Measurements from ENCODE around the gene TTC13.
"Not testable (repeated sequence)": the region's sequence is repeated elsewhere in the genome, so short reads cannot be mapped to it uniquely, and the experiment has no call there.

The TTC13 gene

DNA sequence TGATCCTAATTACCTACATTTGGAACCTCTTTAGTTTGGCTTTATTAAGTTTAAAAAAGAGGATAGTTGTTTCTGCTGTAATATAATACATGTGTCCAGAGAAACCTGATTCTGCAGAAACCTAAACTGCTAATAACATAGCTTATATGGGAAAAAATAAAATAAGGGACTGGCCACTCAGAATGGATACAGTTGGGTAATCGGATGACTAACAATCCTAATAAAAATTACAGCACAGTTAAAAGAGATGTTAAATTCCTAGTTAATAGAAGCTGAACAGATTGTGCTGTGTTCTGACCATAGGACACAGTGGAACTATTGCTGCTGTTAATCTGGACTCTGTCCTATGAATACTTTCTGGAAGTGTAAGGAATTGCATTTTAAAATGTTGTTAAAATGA, 16.2 kb upstream of the TTC13 start:
- in situ Hi-C loops (cut with HindIII; ENCODE audit: low sequenced_read_pairs): loop anchor here (5.0 kb wide), 1 partner anchor 38 kb away; no protein-coding TSS in a partner anchor
- DNase-seq (ENCODE audit: low read depth): no peak
- no peak overlapping the region for H3K4me3 ChIP-seq (ENCODE audit: low read depth, low read length)
- TF ChIP-seq, protein P1, sequence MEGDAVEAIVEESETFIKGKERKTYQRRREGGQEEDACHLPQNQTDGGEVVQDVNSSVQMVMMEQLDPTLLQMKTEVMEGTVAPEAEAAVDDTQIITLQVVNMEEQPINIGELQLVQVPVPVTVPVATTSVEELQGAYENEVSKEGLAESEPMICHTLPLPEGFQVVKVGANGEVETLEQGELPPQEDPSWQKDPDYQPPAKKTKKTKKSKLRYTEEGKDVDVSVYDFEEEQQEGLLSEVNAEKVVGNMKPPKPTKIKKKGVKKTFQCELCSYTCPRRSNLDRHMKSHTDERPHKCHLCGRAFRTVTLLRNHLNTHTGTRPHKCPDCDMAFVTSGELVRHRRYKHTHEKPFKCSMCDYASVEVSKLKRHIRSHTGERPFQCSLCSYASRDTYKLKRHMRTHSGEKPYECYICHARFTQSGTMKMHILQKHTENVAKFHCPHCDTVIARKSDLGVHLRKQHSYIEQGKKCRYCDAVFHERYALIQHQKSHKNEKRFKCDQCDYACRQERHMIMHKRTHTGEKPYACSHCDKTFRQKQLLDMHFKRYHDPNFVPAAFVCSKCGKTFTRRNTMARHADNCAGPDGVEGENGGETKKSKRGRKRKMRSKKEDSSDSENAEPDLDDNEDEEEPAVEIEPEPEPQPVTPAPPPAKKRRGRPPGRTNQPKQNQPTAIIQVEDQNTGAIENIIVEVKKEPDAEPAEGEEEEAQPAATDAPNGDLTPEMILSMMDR (IDR thresholded peaks at IDR 0.05; ENCODE audit: low read depth, low read length, missing control alignments): no peak

DNA sequence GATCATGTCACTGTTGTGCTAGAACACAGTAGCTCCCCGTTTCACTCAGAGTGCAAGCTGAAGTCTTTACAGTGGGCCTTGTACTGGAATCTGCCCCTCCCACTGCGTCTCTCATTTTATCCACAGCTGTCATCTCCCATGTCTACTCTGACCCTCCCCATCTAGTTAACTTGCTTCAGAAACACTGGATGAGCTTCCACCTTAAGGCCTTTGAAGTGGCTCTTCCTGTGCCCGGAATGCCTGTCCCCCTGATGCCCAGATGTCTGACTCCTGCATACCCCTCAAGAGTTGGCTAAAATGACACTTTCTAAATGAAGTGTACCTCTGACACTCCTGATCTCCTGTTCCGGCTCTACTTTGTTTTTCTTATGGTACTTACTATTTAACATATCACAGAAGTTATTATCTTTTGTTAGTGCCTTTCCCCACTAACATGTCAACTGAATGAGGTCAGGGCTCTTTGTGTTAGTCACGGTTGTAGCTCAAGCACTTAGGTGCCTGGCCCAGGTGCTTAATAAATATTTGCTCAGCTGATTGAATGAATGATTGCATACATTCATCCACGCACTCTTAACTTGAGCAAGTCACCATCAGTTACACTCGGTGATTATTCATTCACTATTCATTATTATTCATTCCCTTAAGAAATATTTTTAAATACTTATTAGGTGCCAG, 13.6 kb upstream of the TTC13 start:
- in situ Hi-C loops (cut with HindIII; ENCODE audit: low sequenced_read_pairs): no loop called here
- TF ChIP-seq, protein P1 (IDR thresholded peaks at IDR 0.05; ENCODE audit: low read depth, low read length, missing control alignments): no peak
- no peak overlapping the region for H3K4me3 ChIP-seq (ENCODE audit: low read depth, low read length)
- DNase-seq (ENCODE audit: low read depth): no peak

DNA sequence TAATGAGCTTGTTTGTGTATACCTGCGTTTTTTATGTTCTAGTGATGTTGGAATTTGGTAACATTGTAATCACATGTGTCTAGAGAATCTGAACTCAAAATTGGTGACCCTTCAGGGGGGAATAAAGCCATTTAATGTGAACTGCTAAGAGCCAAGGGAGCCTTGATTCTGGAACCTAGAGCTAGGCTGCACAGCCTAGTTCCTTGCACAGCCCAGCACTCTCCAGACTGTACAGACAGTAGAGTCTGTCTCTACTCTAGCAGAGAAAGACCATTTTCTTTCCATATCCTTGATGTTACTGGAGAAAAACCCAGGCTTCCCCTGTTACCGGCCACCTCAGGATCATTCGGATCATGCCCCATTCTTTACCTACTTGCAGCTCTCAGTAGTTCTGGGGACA, 8.8 kb upstream of the TTC13 start:
- TF ChIP-seq, protein P1 (IDR thresholded peaks at IDR 0.05; ENCODE audit: low read depth, low read length, missing control alignments): no peak
- no peak overlapping the region for H3K4me3 ChIP-seq (ENCODE audit: low read depth, low read length)
- in situ Hi-C loops (cut with HindIII; ENCODE audit: low sequenced_read_pairs): no loop called here
- DNase-seq (ENCODE audit: low read depth): no peak

DNA sequence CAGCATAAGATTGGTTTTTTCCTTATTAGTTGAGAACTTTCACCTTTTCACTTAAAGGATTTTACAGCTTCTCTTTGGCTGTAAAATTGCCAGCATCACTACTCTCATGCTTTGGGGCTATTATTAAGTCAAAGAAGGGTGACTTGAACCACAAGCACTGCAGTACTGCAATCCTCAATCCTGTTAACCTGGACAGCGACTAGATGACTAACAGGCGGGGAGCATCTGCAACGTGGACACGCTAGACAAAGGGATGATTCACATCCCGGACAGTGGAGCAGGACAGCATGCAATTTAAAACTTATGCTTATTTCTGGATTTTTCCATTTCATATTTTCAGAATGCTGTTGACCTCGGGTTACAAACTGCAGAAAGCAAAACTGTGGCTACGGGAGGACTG, 8.3 kb upstream of the TTC13 start:
- TF ChIP-seq, protein P1 (IDR thresholded peaks at IDR 0.05; ENCODE audit: low read depth, low read length, missing control alignments): no peak
- peak; percentile 4 for DNase-seq (ENCODE audit: low read depth)
- H3K4me3 ChIP-seq (ENCODE audit: low read depth, low read length): no peak overlapping the region
- in situ Hi-C loops (cut with HindIII; ENCODE audit: low sequenced_read_pairs): no loop called here

DNA sequence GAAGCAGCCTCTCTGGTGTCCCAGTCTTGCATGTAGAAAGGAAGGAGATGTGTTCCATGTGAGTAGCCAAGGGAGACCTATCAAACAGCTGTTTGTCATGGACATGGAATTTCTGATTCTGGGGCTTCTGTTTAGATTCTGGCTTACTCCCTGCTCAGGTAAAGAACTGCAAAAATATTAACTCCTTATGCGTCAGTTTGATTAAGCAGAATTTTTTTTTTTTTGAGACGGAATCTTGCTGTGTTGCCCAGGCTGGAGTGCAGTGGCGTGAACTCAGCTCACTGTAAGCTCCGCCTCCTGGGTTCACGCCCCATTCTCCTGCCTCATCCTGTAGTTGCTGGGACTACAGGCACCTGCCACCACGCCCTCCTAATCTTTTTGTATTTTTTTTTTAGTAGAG, 7.0 kb upstream of the TTC13 start:
- no peak for DNase-seq (ENCODE audit: low read depth)
- TF ChIP-seq, protein P1 (IDR thresholded peaks at IDR 0.05; ENCODE audit: low read depth, low read length, missing control alignments): no peak
- in situ Hi-C loops (cut with HindIII; ENCODE audit: low sequenced_read_pairs): no loop called here
- H3K4me3 ChIP-seq (ENCODE audit: low read depth, low read length): no peak overlapping the region

DNA sequence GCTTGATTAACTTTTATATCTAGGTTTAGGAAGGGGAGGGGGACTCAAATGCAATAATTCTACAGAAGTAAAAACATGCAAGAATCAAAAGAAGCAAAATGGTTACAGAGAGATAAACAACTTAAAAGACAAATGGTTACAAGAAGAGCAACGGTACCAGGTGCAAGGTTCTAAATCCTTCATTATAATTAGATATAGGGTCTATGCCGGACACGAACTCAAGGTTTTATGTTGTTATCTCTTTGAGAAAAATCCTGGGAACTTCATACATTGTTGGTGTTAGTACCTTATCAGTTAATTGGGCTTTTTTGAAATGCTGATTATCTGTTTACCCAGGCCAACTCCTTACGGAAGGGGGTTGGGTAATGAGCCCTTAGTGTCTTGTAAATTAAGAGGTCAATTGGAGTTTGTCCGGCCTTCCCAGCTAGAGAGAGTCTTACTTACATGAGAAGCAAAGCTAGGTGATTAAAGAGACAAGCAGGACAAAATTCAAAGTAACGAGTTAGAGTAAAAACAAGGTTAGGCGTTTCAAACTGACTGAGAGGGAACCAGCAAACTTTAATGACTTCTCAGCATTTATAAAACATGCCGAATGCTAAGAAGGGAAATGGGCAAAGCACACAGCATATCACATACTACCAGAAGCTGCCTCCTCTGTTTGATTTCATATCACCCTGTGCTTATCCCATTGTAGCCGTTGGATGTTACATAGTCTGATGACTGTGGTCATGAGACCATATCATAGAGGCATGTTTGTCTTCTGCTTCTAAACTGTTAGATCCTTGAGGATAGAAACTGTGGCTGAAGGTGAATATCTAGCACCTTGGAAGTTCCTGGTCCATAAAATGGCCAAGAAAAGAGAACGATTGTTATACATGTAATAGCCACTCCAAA, 6.2 kb upstream of the TTC13 start:
- DNase-seq (ENCODE audit: low read depth); in situ Hi-C loops (cut with HindIII; ENCODE audit: low sequenced_read_pairs): not testable (repeated sequence)

DNA sequence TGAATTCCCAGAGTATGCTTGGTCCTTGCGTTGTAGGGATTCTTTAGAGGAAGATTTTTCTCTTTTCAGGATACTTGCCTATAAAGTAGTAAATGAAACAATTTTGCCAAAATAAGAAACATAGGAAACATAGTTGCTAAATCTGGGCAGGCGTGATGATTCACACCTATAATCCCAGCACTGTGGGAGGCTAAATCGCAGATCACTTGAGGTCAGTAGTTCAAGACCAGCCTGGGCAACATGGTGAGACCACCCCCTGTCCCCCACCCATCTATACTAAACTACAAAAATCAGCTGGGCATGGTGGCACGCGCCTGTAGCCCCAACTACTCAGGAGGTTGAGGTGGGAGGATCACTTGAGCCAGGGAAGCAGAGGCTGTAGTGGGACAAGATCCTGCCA, 5.2 kb upstream of the TTC13 start:
- TF ChIP-seq, protein P1 (IDR thresholded peaks at IDR 0.05; ENCODE audit: low read depth, low read length, missing control alignments): no peak
- no peak for DNase-seq (ENCODE audit: low read depth)
- in situ Hi-C loops (cut with HindIII; ENCODE audit: low sequenced_read_pairs): no loop called here
- H3K4me3 ChIP-seq (ENCODE audit: low read depth, low read length): no peak overlapping the region

More for the DNA sequence above, 6.2 kb upstream of the TTC13 start:
- not testable (repeated sequence) for H3K4me3 ChIP-seq (ENCODE audit: low read depth, low read length)
